ENCODE results near the gene NIPA2. TPM values are rescaled to one million over a fixed set of nuclear protein-coding genes. Genes with fewer than 3 reads are reported as not detected.

Gene NIPA2
- total and polyA plus RNA-seq, 2 of the 8 experiments (the other 6 are each of a cell fraction or from before 2014, with no cell fraction given): 38.5 to 81.7 TPM

DNA sequence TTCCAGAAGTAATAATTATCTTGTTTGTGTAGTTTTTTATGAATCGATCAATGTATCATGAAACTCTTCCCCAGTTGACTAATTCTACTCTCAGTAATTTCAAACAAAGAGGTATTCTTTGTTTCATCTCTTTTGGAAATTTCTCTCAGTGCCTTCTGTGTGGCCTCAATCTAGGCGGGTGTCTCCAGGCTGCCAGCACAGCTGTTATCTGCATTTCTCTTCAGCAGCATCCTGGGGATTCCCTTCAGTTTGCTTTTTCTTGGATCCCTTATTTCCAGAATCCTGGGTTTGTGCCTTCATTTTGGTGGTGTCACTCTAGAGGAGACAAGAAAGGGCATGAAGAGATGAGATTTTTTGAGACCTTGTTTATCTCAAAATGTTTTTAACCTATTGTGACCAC, 22.7 kb downstream of the NIPA2 start:
- H3K27ac ChIP-seq (ENCODE audit: low read depth, low read length): no peak overlapping the region
- no peak overlapping the region for H3K9ac ChIP-seq (replicated peaks in 1 of 4; ENCODE audit: extremely low read depth in 1 of 4, low read depth in 3 of 4, low read length in 3 of 4)
- H3K4me1 ChIP-seq (replicated peaks in 1 of 4; ENCODE audit: control insufficient read depth in 3 of 4, insufficient read depth in 4 of 4, low read length in 3 of 4): no peaks in the 10 kb centered on the region
- no peak overlapping the region for H3K56ac ChIP-seq (replicated peaks; ENCODE audit: insufficient read length, low read depth, low read length)
- no peak overlapping the region for H2AK5ac ChIP-seq (ENCODE audit: low read depth, low read length)
- H3K9me3 ChIP-seq (ENCODE audit: insufficient read depth in 2 of 2, low read depth in 1 of 2, low read length in 1 of 2): no peaks in the 10 kb centered on the region
- TF ChIP-seq JUND (IDR thresholded peaks at IDR 0.05; ENCODE audit: low read length) (no peak), EP300 (IDR thresholded peaks at IDR 0.05; ENCODE audit: borderline replicate concordance in 1 of 2, low read depth in 2 of 2, low read length in 2 of 2) (no peak), HDAC2 (IDR thresholded peaks at IDR 0.05; ENCODE audit: borderline replicate concordance in 1 of 2, low read depth in 2 of 2, low read length in 2 of 2) (no peak), CHD2 (IDR thresholded peaks at IDR 0.05; ENCODE audit: low read length) (no peak), FOSL1 (IDR thresholded peaks at IDR 0.05; ENCODE audit: insufficient read depth, low read depth, low read length) (no peak), SP4 (IDR thresholded peaks at IDR 0.05; ENCODE audit: low read length) (no peak)
- TF ChIP-seq, protein P1, sequence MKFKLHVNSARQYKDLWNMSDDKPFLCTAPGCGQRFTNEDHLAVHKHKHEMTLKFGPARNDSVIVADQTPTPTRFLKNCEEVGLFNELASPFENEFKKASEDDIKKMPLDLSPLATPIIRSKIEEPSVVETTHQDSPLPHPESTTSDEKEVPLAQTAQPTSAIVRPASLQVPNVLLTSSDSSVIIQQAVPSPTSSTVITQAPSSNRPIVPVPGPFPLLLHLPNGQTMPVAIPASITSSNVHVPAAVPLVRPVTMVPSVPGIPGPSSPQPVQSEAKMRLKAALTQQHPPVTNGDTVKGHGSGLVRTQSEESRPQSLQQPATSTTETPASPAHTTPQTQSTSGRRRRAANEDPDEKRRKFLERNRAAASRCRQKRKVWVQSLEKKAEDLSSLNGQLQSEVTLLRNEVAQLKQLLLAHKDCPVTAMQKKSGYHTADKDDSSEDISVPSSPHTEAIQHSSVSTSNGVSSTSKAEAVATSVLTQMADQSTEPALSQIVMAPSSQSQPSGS (IDR thresholded peaks at IDR 0.05; ENCODE audit: low read length): no peak
- H3K27me3 ChIP-seq (replicated peaks in 1 of 4; ENCODE audit: control insufficient read depth in 3 of 4, extremely low read depth in 1 of 4, insufficient read depth in 3 of 4, low read length in 3 of 4): no peaks in the 10 kb centered on the region
- no peak overlapping the region for H2BK5ac ChIP-seq (ENCODE audit: low read depth, low read length)
- ChIA-PET CTCF (ENCODE audit: partially characterized antibody) (interaction anchor here (0.8 kb wide), 1 partner anchor 12 kb away, joined by 3 read pairs; no protein-coding TSS in a partner anchor), POLR2A (ENCODE audit: partially characterized antibody) (no interaction called here)
- 94% methylated on average over 2 of the region's 2 CpGs; no CpG with 5 or more reads in 1 of the 2 experiments for WGBS, 2 experiments (ENCODE audit: extremely low coverage in 1 of 2, insufficient coverage in 1 of 2, insufficient read length in 1 of 2, insufficient replicate concordance in 2 of 2, low coverage in 1 of 2, low lambda C conversion rate in 2 of 2, missing lambda C conversion rate in 1 of 2)
- H2BK20ac ChIP-seq (ENCODE audit: low read length): no peak overlapping the region
- no peak overlapping the region for H3K4ac ChIP-seq (replicated peaks; ENCODE audit: insufficient read length, low read depth, low read length)
- peaks cover 0 to 3% of the 10 kb centered on the region in 2 experiments; a peak in 1 of 4 replicates for H3K79me2 ChIP-seq (ENCODE audit: control insufficient read depth in 1 of 2, insufficient read depth in 2 of 2, low read length in 2 of 2)
- H2BK12ac ChIP-seq (ENCODE audit: low read depth, low read length): no peak overlapping the region
- no peak overlapping the region for H3K23ac ChIP-seq (ENCODE audit: insufficient read length)
- no peak overlapping the region for H2BK15ac ChIP-seq (ENCODE audit: low read length)
- H3K36me3 ChIP-seq (ENCODE audit: control insufficient read depth in 2 of 4, insufficient read depth in 4 of 4, low read length in 3 of 4): peaks cover 3 to 38% (median 21%) of the 10 kb centered on the region in 4 experiments
- H4K91ac ChIP-seq (replicated peaks; ENCODE audit: insufficient read length, low read length): no peak overlapping the region
- H2BK120ac ChIP-seq (replicated peaks; ENCODE audit: low read depth, low read length): no peak overlapping the region
- H3K23me2 ChIP-seq (ENCODE audit: low read depth, low read length): no peaks in the 10 kb centered on the region
- H3K79me1 ChIP-seq (ENCODE audit: low read depth, low read length): no peaks in the 10 kb centered on the region
- H2AFZ ChIP-seq (ENCODE audit: low read length): no peak overlapping the region
- H3K18ac ChIP-seq (ENCODE audit: extremely low read depth, low read length): no peak overlapping the region
- H4K20me1 ChIP-seq (replicated peaks in 1 of 2; ENCODE audit: control insufficient read depth in 1 of 2, insufficient read depth in 2 of 2, low read length in 2 of 2): peaks cover 0 to 3% of the 10 kb centered on the region in 2 experiments
- no peak overlapping the region for H4K5ac ChIP-seq (ENCODE audit: insufficient read length, low read depth, low read length)
- no peak overlapping the region for H3K14ac ChIP-seq (ENCODE audit: insufficient read length)
- no peak overlapping the region for H4K8ac ChIP-seq (ENCODE audit: extremely low read depth, insufficient read depth, low read length)
- no peak for DNase-seq (ENCODE audit: low read depth in 1 of 2, low spot score in 2 of 2)
- H3K4me2 ChIP-seq (ENCODE audit: insufficient read depth in 1 of 2, low read depth in 2 of 2, low read length in 2 of 2): no peak overlapping the region
- FAIRE-seq: no peak
- H3K4me3 ChIP-seq (ENCODE audit: extremely low read depth in 1 of 4, insufficient read depth in 2 of 4, low read depth in 3 of 4, low read length in 4 of 4): no peak overlapping the region

Data from H1 (cell line).